ENCODE results near the gene ARAP2. TPM values are rescaled to one million over a fixed set of nuclear protein-coding genes. Genes with fewer than 3 reads are reported as not detected.

ARAP2 gene
- total RNA-seq, 1 donor from 2014 or later: 57.2 TPM

- no peak for DNase-seq
- no peak for ATAC-seq
- Histone ChIP-seq H3K36me3 (no peaks in the 10 kb centered on the region), H3K27ac (no peak overlapping the region), H3K9me3 (no peaks in the 10 kb centered on the region), H3K4me3 (no peak overlapping the region), H3K4me1 (peaks cover 6% of the 10 kb centered on the region), H3K27me3 (no peaks in the 10 kb centered on the region)
- intact Hi-C loops (cut with DNase I): no loop called here
- TF ChIP-seq CTCF (IDR thresholded peaks at IDR 0.05): no peak
These were observed 13.8 kb downstream of the ARAP2 start for GRCh38 chr4:36230534-36230933.

- TF ChIP-seq CTCF (IDR thresholded peaks at IDR 0.05): no peak
- peaks cover 10% of the 10 kb centered on the region for H3K4me1 ChIP-seq
- no peaks in the 10 kb centered on the region for H3K9me3 ChIP-seq
- no peak overlapping the region for H3K27ac ChIP-seq
- DNase-seq (no peak), ATAC-seq (no peak)
- intact Hi-C loops (cut with DNase I): no loop called here
- H3K36me3 ChIP-seq: no peaks in the 10 kb centered on the region
- no peaks in the 10 kb centered on the region for H3K27me3 ChIP-seq
- H3K4me3 ChIP-seq: no peak overlapping the region
These were observed 16.4 kb downstream of the ARAP2 start for GRCh38 chr4:36227913-36228312.

- ATAC-seq: no peak
- no peaks in the 10 kb centered on the region for H3K9me3 ChIP-seq
These were observed 17.7 kb downstream of the ARAP2 start for GRCh38 chr4:36226430-36227227.

GRCh38 chr4:36224972-36225903, 19.1 kb downstream of the ARAP2 start:
- no peak for TF ChIP-seq CTCF (IDR thresholded peaks at IDR 0.05)
- Histone ChIP-seq H3K4me3 (no peak overlapping the region), H3K27ac (no peak overlapping the region), H3K4me1 (peaks cover 10% of the 10 kb centered on the region), H3K27me3 (no peaks in the 10 kb centered on the region), H3K9me3 (no peaks in the 10 kb centered on the region), H3K36me3 (no peaks in the 10 kb centered on the region)
- intact Hi-C loops (cut with DNase I): no loop called here
- ATAC-seq: no peak
- no peak for DNase-seq

More at GRCh38 chr4:36226430-36227227, 17.7 kb downstream of the ARAP2 start:
- H3K27me3 ChIP-seq: no peaks in the 10 kb centered on the region
- intact Hi-C loops (cut with DNase I): no loop called here
- TF ChIP-seq CTCF (IDR thresholded peaks at IDR 0.05): no peak
- H3K4me1 ChIP-seq: peaks cover 10% of the 10 kb centered on the region
- H3K27ac ChIP-seq: no peak overlapping the region
- H3K36me3 ChIP-seq: no peaks in the 10 kb centered on the region
- DNase-seq: no peak
- no peak overlapping the region for H3K4me3 ChIP-seq

GRCh38 chr4:36222702-36223101, 21.6 kb downstream of the ARAP2 start:
- Histone ChIP-seq H3K36me3 (no peaks in the 10 kb centered on the region), H3K4me3 (no peak overlapping the region), H3K27ac (no peak overlapping the region), H3K27me3 (no peaks in the 10 kb centered on the region), H3K9me3 (no peaks in the 10 kb centered on the region), H3K4me1 (peaks cover 10% of the 10 kb centered on the region)
- no peak for TF ChIP-seq CTCF (IDR thresholded peaks at IDR 0.05)
- intact Hi-C loops (cut with DNase I): no loop called here
- no peak for DNase-seq
- ATAC-seq: no peak
